HAP-1 (cell line): Measurements from ENCODE around the gene ASPA.
"Not testable (repeated sequence)": the region's sequence is repeated elsewhere in the genome, so short reads cannot be mapped to it uniquely, and the experiment has no call there.

ENCODE experiments used
- DNase-seq, 2 experiments: peaks; one replicate each; pipeline ENCODE4 v3.0.0-alpha.2; 2016 to 2020; ENCODE audit warnings: low spot score in 2 of 2
- H3K27me3 ChIP-seq: fragments of 250-450 bp; sonication (Bioruptor Pico); 2 replicates; pipeline ENCODE4 v1.5.1; 2020; ENCODE audit warnings: low read depth, mild to moderate bottlenecking, moderate library complexity
- H3K36me3 ChIP-seq: fragments of 250-450 bp; sonication (Bioruptor Pico); replicated peaks from 2 replicates; pipeline ENCODE4 v1.5.1; 2020; ENCODE audit warnings: mild to moderate bottlenecking
- H3K4me1 ChIP-seq: fragments of 250-450 bp; sonication (Bioruptor Pico); 2 replicates; pipeline ENCODE4 v1.5.1; 2020; ENCODE audit warnings: mild to moderate bottlenecking
- H3K4me3 ChIP-seq: fragments of 250-450 bp; sonication (Bioruptor Pico); 2 replicates; pipeline ENCODE4 v1.5.1; 2020; ENCODE audit warnings: mild to moderate bottlenecking, moderate library complexity
- H3K9me3 ChIP-seq: fragments of 250-450 bp; sonication (Bioruptor Pico); 2 replicates; pipeline ENCODE4 v1.5.1; 2020; ENCODE audit warnings: mild to moderate bottlenecking, moderate library complexity
- in situ Hi-C: fragments of 300-500 bp; cut with MboI; formaldehyde crosslinking; loops from 3 replicates; pipeline ENCODE4 v1.14.3; 2020; ENCODE audit warnings: low sequenced_read_pairs, inconsistent platforms, mixed read lengths

ASPA gene

GRCh38 chr17:3513305-3514035, 37.7 kb downstream of the ASPA start:
- Histone ChIP-seq H3K36me3 (no peaks in the 10 kb centered on the region), H3K4me1 (no peaks in the 10 kb centered on the region; the same call in 1 of the 2 replicates), H3K4me3 (no peak overlapping the region), H3K27me3 (no peaks in the 10 kb centered on the region), H3K9me3 (no peaks in the 10 kb centered on the region)
- in situ Hi-C loops, result loop anchor here (10.0 kb wide), 1 partner anchor 59 kb away; no protein-coding TSS in a partner anchor
- no peak for DNase-seq

DNA sequence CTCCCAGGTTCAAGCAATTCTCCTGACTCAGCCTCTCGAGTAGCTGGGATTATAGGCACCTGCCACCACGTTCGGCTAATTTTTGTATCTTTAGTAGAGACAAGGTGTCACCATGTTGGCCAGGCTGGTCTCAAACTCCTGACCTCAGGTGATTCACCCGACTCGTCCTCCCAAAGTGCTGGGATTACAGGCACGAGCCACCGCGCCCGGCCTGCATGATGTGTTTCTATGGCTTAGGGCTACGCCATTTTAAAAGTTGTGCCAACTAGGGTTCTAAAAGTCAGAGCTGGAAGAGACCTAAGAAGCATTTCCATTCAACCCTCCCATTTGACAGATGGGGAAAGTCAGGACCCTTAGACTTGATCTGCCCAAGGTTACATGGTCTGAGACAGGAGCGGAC, 38.4 kb downstream of the ASPA start:
- not testable (repeated sequence) for H3K36me3 ChIP-seq, DNase-seq, H3K27me3 ChIP-seq, H3K9me3 ChIP-seq, H3K4me1 ChIP-seq, H3K4me3 ChIP-seq
- in situ Hi-C loops, result loop anchor here (10.0 kb wide), 1 partner anchor 59 kb away; no protein-coding TSS in a partner anchor

DNA sequence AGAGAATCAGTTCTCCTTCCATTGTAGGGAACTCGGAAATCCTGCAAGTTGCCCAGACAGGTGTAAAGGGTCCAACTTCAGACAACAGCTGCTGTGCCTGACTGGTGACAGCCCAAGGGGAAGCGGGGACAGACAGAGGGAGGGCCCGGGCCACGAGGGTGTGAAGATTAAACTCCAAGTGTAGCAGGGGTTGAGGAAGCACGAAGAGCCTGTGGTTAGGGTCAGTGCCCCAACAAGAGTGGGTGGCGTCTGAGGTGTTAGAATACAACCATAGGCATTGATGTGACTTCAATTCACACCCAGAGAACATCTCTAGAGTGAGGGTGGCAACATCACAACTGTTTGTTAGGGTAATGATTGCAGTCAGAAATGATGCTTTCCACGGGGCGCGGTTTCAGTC, 39.1 kb downstream of the ASPA start:
- no peaks in the 10 kb centered on the region for H3K9me3 ChIP-seq
- no peaks in the 10 kb centered on the region for H3K27me3 ChIP-seq
- in situ Hi-C loops, result loop anchor here (5.0 to 10.0 kb wide), 2 partner anchors 33 to 60 kb away; no protein-coding TSS in a partner anchor
- DNase-seq, result no peak
- no peak overlapping the region for H3K4me3 ChIP-seq
- H3K36me3 ChIP-seq, result no peaks in the 10 kb centered on the region
- H3K4me1 ChIP-seq, result no peaks in the 10 kb centered on the region; the same call in 1 of the 2 replicates

GRCh38 chr17:3519472-3519871, 43.7 kb downstream of the ASPA start:
- not testable (repeated sequence) for DNase-seq
- in situ Hi-C loops, result loop anchor here (5.0 to 10.0 kb wide), 2 partner anchors 37 to 65 kb away; no protein-coding TSS in a partner anchor

GRCh38 chr17:3524024-3524423, 48.2 kb downstream of the ASPA start:
- Histone ChIP-seq H3K4me3 (no peak overlapping the region), H3K9me3 (no peaks in the 10 kb centered on the region), H3K36me3 (no peaks in the 10 kb centered on the region), H3K4me1 (no peaks in the 10 kb centered on the region), H3K27me3 (no peaks in the 10 kb centered on the region)
- DNase-seq, result no peak
- in situ Hi-C loops, result no loop called here

More at GRCh38 chr17:3519472-3519871, 43.7 kb downstream of the ASPA start:
- H3K4me1 ChIP-seq, H3K36me3 ChIP-seq, H3K27me3 ChIP-seq, H3K4me3 ChIP-seq, H3K9me3 ChIP-seq: not testable (repeated sequence)

DNA sequence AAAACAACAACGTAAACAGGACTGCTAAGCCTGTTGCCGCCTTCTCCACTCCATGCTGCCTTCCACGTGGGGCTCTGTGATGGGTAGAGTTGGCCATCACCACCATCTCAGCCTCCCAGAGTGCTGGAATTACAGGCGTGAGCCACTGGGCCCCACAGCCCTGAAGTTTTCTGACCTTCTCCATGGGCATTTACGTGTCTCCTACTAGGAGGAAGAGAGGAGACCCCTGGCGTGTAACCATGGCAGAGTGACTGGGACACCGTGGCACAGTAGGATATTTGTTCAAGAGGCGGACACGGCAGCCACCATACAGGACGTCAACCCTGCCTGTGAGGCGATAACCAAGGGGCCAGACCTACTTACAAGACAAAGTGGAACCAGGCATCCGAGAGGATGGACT, 50.7 kb downstream of the ASPA start:
- Histone ChIP-seq H3K4me1 (peaks cover 6% of the 10 kb centered on the region), H3K27me3 (no peaks in the 10 kb centered on the region), H3K36me3 (no peaks in the 10 kb centered on the region), H3K9me3 (no peaks in the 10 kb centered on the region), H3K4me3 (no peak overlapping the region)
- in situ Hi-C loops, result no loop called here
- DNase-seq, result no peak

DNA sequence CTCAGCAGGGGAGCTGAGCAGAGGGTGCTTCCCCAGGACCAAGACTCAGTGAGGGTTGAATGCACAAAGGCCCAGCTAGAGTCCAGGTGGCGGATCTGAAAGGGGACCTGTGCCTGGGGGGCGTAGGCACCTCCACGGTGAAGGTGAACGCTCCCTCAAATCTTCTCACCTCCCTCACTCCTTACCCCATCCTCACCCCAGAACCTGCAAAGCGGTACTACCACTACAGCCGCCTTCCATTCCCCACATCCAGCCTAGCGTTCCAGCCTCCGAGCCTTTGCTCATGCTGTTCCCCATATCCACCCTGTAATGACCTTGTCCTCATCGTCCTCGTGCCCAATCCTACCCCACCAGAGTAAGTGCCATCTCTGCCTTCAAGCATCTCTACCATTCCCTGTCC, 51.2 kb downstream of the ASPA start:
- H3K27me3 ChIP-seq, result no peaks in the 10 kb centered on the region
- H3K9me3 ChIP-seq, result no peaks in the 10 kb centered on the region
- peaks cover 6% of the 10 kb centered on the region for H3K4me1 ChIP-seq
- no peak overlapping the region for H3K4me3 ChIP-seq
- no peaks in the 10 kb centered on the region for H3K36me3 ChIP-seq
- no peak for DNase-seq
- in situ Hi-C loops, result no loop called here

- no peaks in the 10 kb centered on the region for H3K27me3 ChIP-seq
- H3K36me3 ChIP-seq, result no peaks in the 10 kb centered on the region
- no peaks in the 10 kb centered on the region for H3K9me3 ChIP-seq
- in situ Hi-C loops, result no loop called here
- DNase-seq, result no peak
- peaks cover 6% of the 10 kb centered on the region for H3K4me1 ChIP-seq
- no peak overlapping the region for H3K4me3 ChIP-seq
Observed at GRCh38 chr17:3527468-3527867, 51.7 kb downstream of the ASPA start.

DNA sequence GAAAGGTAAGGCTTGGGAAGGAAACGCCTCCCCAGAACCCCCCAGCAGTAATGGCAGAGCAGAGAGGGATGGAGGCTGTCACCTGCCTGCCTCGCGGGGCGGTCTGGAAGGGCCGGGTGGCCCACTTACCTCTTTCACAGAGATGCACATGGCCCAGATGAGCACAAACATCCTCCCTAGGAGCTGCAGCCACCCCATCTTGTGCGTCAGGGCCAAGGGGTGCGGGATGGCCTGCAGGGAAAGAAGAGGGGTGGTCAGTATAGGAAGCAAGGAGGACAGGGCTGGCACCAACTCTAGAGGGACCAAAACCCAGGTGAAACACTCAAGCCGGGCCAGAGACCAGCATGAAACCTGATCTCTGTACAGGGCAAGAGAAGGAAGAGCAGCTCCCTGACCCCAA, 52.1 kb downstream of the ASPA start:
- DNase-seq, result no peak
- no peaks in the 10 kb centered on the region for H3K27me3 ChIP-seq
- H3K36me3 ChIP-seq, result no peaks in the 10 kb centered on the region
- no peaks in the 10 kb centered on the region for H3K9me3 ChIP-seq
- peaks cover 6% of the 10 kb centered on the region for H3K4me1 ChIP-seq
- in situ Hi-C loops, result no loop called here
- no peak overlapping the region for H3K4me3 ChIP-seq

DNA sequence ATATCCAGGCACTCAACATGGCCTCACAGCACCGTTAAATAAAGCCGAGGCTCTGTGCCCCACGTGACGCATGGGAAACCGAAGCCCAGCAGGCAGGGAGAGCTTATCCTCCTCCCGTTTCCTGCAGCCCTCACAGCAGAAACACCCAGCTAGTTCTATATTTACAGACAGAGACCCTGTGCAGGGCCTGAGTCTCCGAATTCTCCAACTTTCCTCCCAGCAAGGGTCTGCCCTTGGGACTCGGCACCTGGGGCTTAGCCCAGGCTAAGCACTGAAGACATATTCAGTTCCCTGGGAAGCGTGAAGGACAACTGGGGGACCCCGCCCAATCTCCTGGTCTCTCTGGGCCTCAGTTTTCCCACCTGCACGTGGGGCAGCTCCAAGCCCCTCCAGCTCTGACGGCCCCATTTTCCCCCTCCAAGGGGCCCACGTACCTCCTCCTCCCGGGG, 52.6 kb downstream of the ASPA start:
- in situ Hi-C loops, result no loop called here
- no peak overlapping the region for H3K4me3 ChIP-seq
- no peak for DNase-seq
- peaks cover 6% of the 10 kb centered on the region for H3K4me1 ChIP-seq
- no peaks in the 10 kb centered on the region for H3K9me3 ChIP-seq
- no peaks in the 10 kb centered on the region for H3K27me3 ChIP-seq
- H3K36me3 ChIP-seq, result no peaks in the 10 kb centered on the region

GRCh38 chr17:3528880-3529511, 53.2 kb downstream of the ASPA start:
- in situ Hi-C loops, result no loop called here
- no peak for DNase-seq

GRCh38 chr17:3529817-3530741, 54.3 kb downstream of the ASPA start:
- H3K36me3 ChIP-seq, result no peaks in the 10 kb centered on the region
- in situ Hi-C loops, result no loop called here

More at GRCh38 chr17:3528880-3529511, 53.2 kb downstream of the ASPA start:
- H3K36me3 ChIP-seq, result no peaks in the 10 kb centered on the region
- no peak overlapping the region for H3K4me3 ChIP-seq
- no peaks in the 10 kb centered on the region for H3K27me3 ChIP-seq
- H3K4me1 ChIP-seq, result peaks cover 6% of the 10 kb centered on the region
- no peaks in the 10 kb centered on the region for H3K9me3 ChIP-seq

GRCh38 chr17:3531266-3532101, 55.7 kb downstream of the ASPA start:
- in situ Hi-C loops, result no loop called here
- Histone ChIP-seq H3K9me3 (no peaks in the 10 kb centered on the region), H3K36me3 (no peaks in the 10 kb centered on the region), H3K4me1 (peaks cover 6% of the 10 kb centered on the region), H3K4me3 (no peak overlapping the region), H3K27me3 (no peaks in the 10 kb centered on the region)
- no peak for DNase-seq

More at GRCh38 chr17:3529817-3530741, 54.3 kb downstream of the ASPA start:
- H3K27me3 ChIP-seq, result no peaks in the 10 kb centered on the region
- peaks cover 6% of the 10 kb centered on the region for H3K4me1 ChIP-seq
- no peak overlapping the region for H3K4me3 ChIP-seq
- peak; percentile 25 to 70 for DNase-seq
- H3K9me3 ChIP-seq, result no peaks in the 10 kb centered on the region
